ENCODE measurements around the gene HSPA8.
"Not testable (repeated sequence)": the region's sequence is repeated elsewhere in the genome, so short reads cannot be mapped to it uniquely, and the experiment has no call there.

Gene HSPA8

DNA sequence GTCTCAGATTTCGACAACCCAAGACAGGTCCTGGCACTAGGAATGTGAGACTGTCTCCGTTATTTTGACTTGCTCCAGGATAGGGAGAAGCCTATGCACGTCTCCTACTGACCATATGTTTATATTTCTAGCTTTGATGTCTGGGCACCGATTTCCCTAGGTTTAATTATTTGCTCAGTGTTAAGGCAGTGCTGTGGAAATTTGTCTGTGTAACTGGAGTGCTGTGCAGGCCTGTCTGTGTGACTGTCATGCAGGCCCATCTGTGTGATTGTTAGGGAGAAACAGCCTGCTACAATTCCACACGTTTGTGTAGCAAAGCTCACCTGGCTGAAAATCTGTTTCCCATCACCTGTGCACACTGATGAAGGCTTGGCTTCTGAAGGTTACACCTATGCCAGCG is 29.6 kb upstream of the HSPA8 start:
- Histone ChIP-seq H3K9me3 (ENCODE audit: insufficient read depth, low read depth, low read length) (no peaks in the 10 kb centered on the region), H3K4me2 (ENCODE audit: low read depth, low read length, poor library complexity, severe bottlenecking) (no peak overlapping the region), H3K27me3 (ENCODE audit: insufficient read depth, low read length, poor library complexity, severe bottlenecking) (no peaks in the 10 kb centered on the region), H3K4me1 (ENCODE audit: insufficient read depth, low read length, poor library complexity, severe bottlenecking) (no peaks in the 10 kb centered on the region), H3F3A (ENCODE audit: low read depth) (no peaks in the 10 kb centered on the region), H4K20me1 (ENCODE audit: insufficient read depth, low read length, poor library complexity, severe bottlenecking) (no peaks in the 10 kb centered on the region), H3K9ac (ENCODE audit: low read depth, low read length, poor library complexity, severe bottlenecking) (no peak overlapping the region), H3K9me2 (replicated peaks; ENCODE audit: low read depth, low read length) (no peaks in the 10 kb centered on the region), H3K36me3 (ENCODE audit: insufficient read depth, low read length) (no peaks in the 10 kb centered on the region), H3K4me3 (ENCODE audit: low read length, poor library complexity, severe bottlenecking) (no peak overlapping the region), H3K79me2 (ENCODE audit: insufficient read depth, low read length) (no peaks in the 10 kb centered on the region), H2AFZ (ENCODE audit: low read length) (no peak overlapping the region)
- TF ChIP-seq, protein P1, sequence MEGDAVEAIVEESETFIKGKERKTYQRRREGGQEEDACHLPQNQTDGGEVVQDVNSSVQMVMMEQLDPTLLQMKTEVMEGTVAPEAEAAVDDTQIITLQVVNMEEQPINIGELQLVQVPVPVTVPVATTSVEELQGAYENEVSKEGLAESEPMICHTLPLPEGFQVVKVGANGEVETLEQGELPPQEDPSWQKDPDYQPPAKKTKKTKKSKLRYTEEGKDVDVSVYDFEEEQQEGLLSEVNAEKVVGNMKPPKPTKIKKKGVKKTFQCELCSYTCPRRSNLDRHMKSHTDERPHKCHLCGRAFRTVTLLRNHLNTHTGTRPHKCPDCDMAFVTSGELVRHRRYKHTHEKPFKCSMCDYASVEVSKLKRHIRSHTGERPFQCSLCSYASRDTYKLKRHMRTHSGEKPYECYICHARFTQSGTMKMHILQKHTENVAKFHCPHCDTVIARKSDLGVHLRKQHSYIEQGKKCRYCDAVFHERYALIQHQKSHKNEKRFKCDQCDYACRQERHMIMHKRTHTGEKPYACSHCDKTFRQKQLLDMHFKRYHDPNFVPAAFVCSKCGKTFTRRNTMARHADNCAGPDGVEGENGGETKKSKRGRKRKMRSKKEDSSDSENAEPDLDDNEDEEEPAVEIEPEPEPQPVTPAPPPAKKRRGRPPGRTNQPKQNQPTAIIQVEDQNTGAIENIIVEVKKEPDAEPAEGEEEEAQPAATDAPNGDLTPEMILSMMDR (conservative IDR thresholded peaks at IDR 0.05; ENCODE audit: low read length): no peak
- TF ChIP-seq EZH2phosphoT487 (IDR thresholded peaks at IDR 0.05; ENCODE audit: borderline replicate concordance): no peak

GRCh38 chr11:123090168-123090567 is 28.2 kb upstream of the HSPA8 start:
- H3K36me3 ChIP-seq (ENCODE audit: insufficient read depth, low read length); H3F3A ChIP-seq (ENCODE audit: low read depth); H3K79me2 ChIP-seq (ENCODE audit: insufficient read depth, low read length); H3K27me3 ChIP-seq (ENCODE audit: insufficient read depth, low read length, poor library complexity, severe bottlenecking); H3K9me2 ChIP-seq (replicated peaks; ENCODE audit: low read depth, low read length); H3K4me1 ChIP-seq (ENCODE audit: insufficient read depth, low read length, poor library complexity, severe bottlenecking); H2AFZ ChIP-seq (ENCODE audit: low read length); H3K9ac ChIP-seq (ENCODE audit: low read depth, low read length, poor library complexity, severe bottlenecking); H3K4me2 ChIP-seq (ENCODE audit: low read depth, low read length, poor library complexity, severe bottlenecking); H3K4me3 ChIP-seq (ENCODE audit: low read length, poor library complexity, severe bottlenecking); H4K20me1 ChIP-seq (ENCODE audit: insufficient read depth, low read length, poor library complexity, severe bottlenecking); H3K9me3 ChIP-seq (ENCODE audit: insufficient read depth, low read depth, low read length): not testable (repeated sequence)

DNA sequence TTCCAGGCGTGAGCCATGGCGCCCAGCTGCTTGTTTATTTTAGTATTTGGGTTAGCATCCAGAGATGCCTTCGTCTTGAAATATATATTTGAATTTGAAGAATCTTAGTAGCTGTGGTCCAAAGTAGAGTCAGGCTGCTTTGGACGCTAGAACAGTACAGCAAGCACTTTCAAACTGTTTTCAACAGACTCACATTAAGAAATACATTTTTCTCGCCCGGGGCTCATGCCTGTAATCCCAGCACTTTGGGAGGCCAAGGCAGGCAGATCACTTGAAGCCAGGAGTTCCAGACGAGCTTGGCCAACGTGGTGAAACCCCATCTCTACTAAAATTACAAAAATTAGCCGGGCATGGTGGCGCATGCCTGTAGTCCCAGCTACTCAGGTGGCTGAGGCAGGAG is 27.0 kb upstream of the HSPA8 start:
- not testable (repeated sequence) for H2AFZ ChIP-seq (ENCODE audit: low read length); H3K9me3 ChIP-seq (ENCODE audit: insufficient read depth, low read depth, low read length); H3K9me2 ChIP-seq (replicated peaks; ENCODE audit: low read depth, low read length); H3K27me3 ChIP-seq (ENCODE audit: insufficient read depth, low read length, poor library complexity, severe bottlenecking); H3K79me2 ChIP-seq (ENCODE audit: insufficient read depth, low read length); H3K4me2 ChIP-seq (ENCODE audit: low read depth, low read length, poor library complexity, severe bottlenecking); H3K36me3 ChIP-seq (ENCODE audit: insufficient read depth, low read length); H4K20me1 ChIP-seq (ENCODE audit: insufficient read depth, low read length, poor library complexity, severe bottlenecking); H3F3A ChIP-seq (ENCODE audit: low read depth); H3K9ac ChIP-seq (ENCODE audit: low read depth, low read length, poor library complexity, severe bottlenecking); H3K4me3 ChIP-seq (ENCODE audit: low read length, poor library complexity, severe bottlenecking); H3K4me1 ChIP-seq (ENCODE audit: insufficient read depth, low read length, poor library complexity, severe bottlenecking)

GRCh38 chr11:123087657-123088056 is 25.7 kb upstream of the HSPA8 start:
- not testable (repeated sequence) for H3K9ac ChIP-seq (ENCODE audit: low read depth, low read length, poor library complexity, severe bottlenecking); H3K4me2 ChIP-seq (ENCODE audit: low read depth, low read length, poor library complexity, severe bottlenecking); H3K27me3 ChIP-seq (ENCODE audit: insufficient read depth, low read length, poor library complexity, severe bottlenecking); H3K79me2 ChIP-seq (ENCODE audit: insufficient read depth, low read length); H2AFZ ChIP-seq (ENCODE audit: low read length); H3K9me2 ChIP-seq (replicated peaks; ENCODE audit: low read depth, low read length); H4K20me1 ChIP-seq (ENCODE audit: insufficient read depth, low read length, poor library complexity, severe bottlenecking); H3F3A ChIP-seq (ENCODE audit: low read depth); H3K4me1 ChIP-seq (ENCODE audit: insufficient read depth, low read length, poor library complexity, severe bottlenecking); H3K9me3 ChIP-seq (ENCODE audit: insufficient read depth, low read depth, low read length); H3K4me3 ChIP-seq (ENCODE audit: low read length, poor library complexity, severe bottlenecking); H3K36me3 ChIP-seq (ENCODE audit: insufficient read depth, low read length)

DNA sequence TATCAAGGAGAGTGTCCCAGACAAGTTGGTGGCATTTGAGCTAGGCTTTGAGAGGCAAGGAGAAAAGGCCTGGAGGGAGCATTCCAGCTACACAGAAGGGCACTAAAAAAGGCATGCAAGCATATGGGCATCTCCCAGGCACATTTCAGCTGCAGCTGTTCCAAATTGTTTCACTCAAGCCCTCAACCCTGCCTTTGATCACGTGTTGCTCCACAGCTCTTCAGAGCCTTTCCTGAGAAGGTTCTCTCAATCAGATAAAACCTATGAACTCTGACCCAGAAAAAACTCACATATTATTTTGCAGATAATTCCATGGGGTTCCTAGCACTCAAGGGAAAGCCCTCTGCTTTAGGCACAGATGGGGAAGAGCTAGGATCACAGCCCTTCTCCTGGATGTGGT is 24.4 kb upstream of the HSPA8 start:
- no peak for TF ChIP-seq EZH2phosphoT487 (IDR thresholded peaks at IDR 0.05; ENCODE audit: borderline replicate concordance)
- TF ChIP-seq, protein P1 (conservative IDR thresholded peaks at IDR 0.05; ENCODE audit: low read length): no peak
- H3K4me1 ChIP-seq (ENCODE audit: insufficient read depth, low read length, poor library complexity, severe bottlenecking): no peaks in the 10 kb centered on the region

More for the DNA sequence above, 24.4 kb upstream of the HSPA8 start:
- Histone ChIP-seq H3K4me3 (ENCODE audit: low read length, poor library complexity, severe bottlenecking) (no peak overlapping the region), H3K36me3 (ENCODE audit: insufficient read depth, low read length) (no peaks in the 10 kb centered on the region), H3K4me2 (ENCODE audit: low read depth, low read length, poor library complexity, severe bottlenecking) (no peak overlapping the region), H2AFZ (ENCODE audit: low read length) (no peak overlapping the region), H3K27me3 (ENCODE audit: insufficient read depth, low read length, poor library complexity, severe bottlenecking) (no peaks in the 10 kb centered on the region), H3F3A (ENCODE audit: low read depth) (no peaks in the 10 kb centered on the region), H3K9me3 (ENCODE audit: insufficient read depth, low read depth, low read length) (no peaks in the 10 kb centered on the region), H4K20me1 (ENCODE audit: insufficient read depth, low read length, poor library complexity, severe bottlenecking) (no peaks in the 10 kb centered on the region), H3K9ac (ENCODE audit: low read depth, low read length, poor library complexity, severe bottlenecking) (no peak overlapping the region), H3K9me2 (replicated peaks; ENCODE audit: low read depth, low read length) (no peaks in the 10 kb centered on the region), H3K79me2 (ENCODE audit: insufficient read depth, low read length) (no peaks in the 10 kb centered on the region)

Measured in Loucy (cell line).